K562 (cell line): Measurements from ENCODE around the gene GOLGA8F.
"Not testable (repeated sequence)": the region's sequence is repeated elsewhere in the genome, so short reads cannot be mapped to it uniquely, and the experiment has no call there.

Experiments
- EZH2 ChIP-seq: IDR thresholded peaks from 2 replicates; pipeline ENCODE4 v1.6.1; 2012; ENCODE audit warnings: low read depth, mild to moderate bottlenecking, inconsistent platforms, low read length, borderline replicate concordance
- FOS ChIP-seq: IDR thresholded peaks from 3 replicates; pipeline ENCODE4 v1.6.1; 2011; ENCODE audit not compliant: insufficient read length; ENCODE audit errors: extremely low read depth
- NFYB ChIP-seq: IDR thresholded peaks from 2 replicates; pipeline ENCODE4 v1.6.1; 2011; ENCODE audit warnings: mild to moderate bottlenecking, moderate library complexity; ENCODE audit not compliant: insufficient read length; ENCODE audit errors: extremely low read depth
- NR2C2 ChIP-seq, 2 experiments: fragments of 200-800 bp in 1 of 2; sonication (Bioruptor generic) in 1 of 2; sonication (generic) in 1 of 2; formaldehyde crosslinking in 1 of 2; IDR thresholded peaks; 2 replicates each; pipeline versions ENCODE4 v1.6.1 to v1.8.0; 2016 to 2022; ENCODE audit warnings: mild to moderate bottlenecking in 1 of 2, missing compliant biosample characterization in 1 of 2, missing genetic modification characterization in 1 of 2, missing genetic modification reagents in 1 of 2
- SNRNP70 ChIP-seq: fragments of 200-400 bp; formaldehyde crosslinking; optimal IDR thresholded peaks from 2 replicates; pipeline ENCODE3; 2017; ENCODE audit warnings: low read depth, low read length
- ZNF76 ChIP-seq: fragments of 250-450 bp; sonication (Bioruptor Pico); IDR thresholded peaks from 2 replicates; pipeline ENCODE4 v1.4.0; 2020; ENCODE audit warnings: mild to moderate bottlenecking, moderate library complexity, borderline replicate concordance
- TF ChIP-seq, protein P1 (sequence below), 3 experiments: IDR thresholded peaks in 2 of 3; conservative IDR thresholded peaks in 1 of 3; 2 replicates each; pipeline ENCODE4 v1.5.1; 2011 to 2012; ENCODE audit warnings: low read length in 3 of 3, mild to moderate bottlenecking in 3 of 3, control low read depth in 2 of 3, improper control_type of control experiment in 1 of 3, inconsistent platforms in 1 of 3, low read depth in 1 of 3, mixed read lengths in 1 of 3, moderate library complexity in 1 of 3; ENCODE audit not compliant: insufficient read depth in 2 of 3

DNA sequence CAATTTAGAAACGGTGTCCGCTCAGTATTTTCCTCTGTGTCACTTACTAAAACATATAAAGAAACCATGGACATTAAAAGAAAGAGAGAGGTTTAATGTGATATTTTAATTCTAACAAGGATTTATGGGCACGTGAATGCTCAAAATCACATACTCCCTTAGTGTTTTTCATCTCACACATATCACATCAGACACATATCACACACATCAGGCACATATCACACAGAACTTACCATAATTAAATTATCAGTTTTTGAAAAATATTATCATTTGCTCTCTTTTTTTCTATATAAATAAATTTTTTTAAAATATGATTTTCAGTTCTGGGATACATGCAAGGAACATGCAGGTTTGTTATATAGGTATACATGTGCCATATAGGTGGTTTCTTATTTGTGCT, 42.0 kb downstream of the GOLGA8F start:
- TF ChIP-seq, protein P1, sequence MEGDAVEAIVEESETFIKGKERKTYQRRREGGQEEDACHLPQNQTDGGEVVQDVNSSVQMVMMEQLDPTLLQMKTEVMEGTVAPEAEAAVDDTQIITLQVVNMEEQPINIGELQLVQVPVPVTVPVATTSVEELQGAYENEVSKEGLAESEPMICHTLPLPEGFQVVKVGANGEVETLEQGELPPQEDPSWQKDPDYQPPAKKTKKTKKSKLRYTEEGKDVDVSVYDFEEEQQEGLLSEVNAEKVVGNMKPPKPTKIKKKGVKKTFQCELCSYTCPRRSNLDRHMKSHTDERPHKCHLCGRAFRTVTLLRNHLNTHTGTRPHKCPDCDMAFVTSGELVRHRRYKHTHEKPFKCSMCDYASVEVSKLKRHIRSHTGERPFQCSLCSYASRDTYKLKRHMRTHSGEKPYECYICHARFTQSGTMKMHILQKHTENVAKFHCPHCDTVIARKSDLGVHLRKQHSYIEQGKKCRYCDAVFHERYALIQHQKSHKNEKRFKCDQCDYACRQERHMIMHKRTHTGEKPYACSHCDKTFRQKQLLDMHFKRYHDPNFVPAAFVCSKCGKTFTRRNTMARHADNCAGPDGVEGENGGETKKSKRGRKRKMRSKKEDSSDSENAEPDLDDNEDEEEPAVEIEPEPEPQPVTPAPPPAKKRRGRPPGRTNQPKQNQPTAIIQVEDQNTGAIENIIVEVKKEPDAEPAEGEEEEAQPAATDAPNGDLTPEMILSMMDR (IDR thresholded peaks at IDR 0.05 in 2 of 3, conservative IDR thresholded peaks at IDR 0.05 in 1 of 3; ENCODE audit: insufficient read depth in 2 of 3, low read depth in 1 of 3, low read length in 3 of 3): not testable (repeated sequence)
- not testable (repeated sequence) for TF ChIP-seq SNRNP70; FOS; ZNF76 (CRISPR knock-in tag); EZH2; NR2C2 (CRISPR knock-in tag; IDR thresholded peaks at IDR 0.05); NR2C2 (tag; IDR thresholded peaks at IDR 0.05); NFYB
